SU-DHL-6 (cell line): ENCODE measurements around the gene DDX59.

ENCODE experiments used
- CTCF ChIP-seq: fragments of 200-600 bp; sonication (generic); IDR thresholded peaks from one replicate; pipeline ENCODE4 v1.5.1; 2017; ENCODE audit warnings: antibody characterized with exemption, mild to moderate bottlenecking, low read length, moderate library complexity; ENCODE audit not compliant: insufficient read depth, poor library complexity, severe bottlenecking
- EZH2phosphoT487 ChIP-seq: fragments of 200-600 bp; sonication (generic), shearing (Covaris generic); conservative IDR thresholded peaks from 2 replicates; pipeline ENCODE4 v1.6.1; 2018; ENCODE audit warnings: mild to moderate bottlenecking, antibody characterized with exemption, low read length, moderate library complexity, mixed read lengths

DNA sequence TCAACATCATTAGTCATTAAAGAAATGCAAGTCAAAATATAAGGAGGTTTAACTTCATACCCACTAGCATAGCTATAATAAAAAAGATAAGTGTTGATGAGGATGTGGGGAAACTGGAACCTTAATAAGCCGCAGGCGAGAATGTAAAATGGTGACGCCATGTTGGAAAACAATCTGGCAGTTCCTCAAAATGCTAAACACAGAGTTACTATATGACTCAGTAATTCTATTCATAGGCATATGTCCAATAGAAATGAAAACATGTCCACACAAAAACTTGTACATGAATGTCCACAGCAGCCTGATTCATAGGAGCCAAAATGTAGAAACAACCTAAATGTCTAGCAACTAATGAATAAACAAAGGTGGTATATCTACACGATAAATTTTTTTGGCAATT lies 23.2 kb downstream of the DDX59 start:
- TF ChIP-seq CTCF (no peak), EZH2phosphoT487 (no peak)
